Smooth muscle cell (in vitro differentiated cells): ENCODE data around the gene SORCS2. TPM values are rescaled to one million over a fixed set of nuclear protein-coding genes. Genes with fewer than 3 reads are reported as not detected.

Experiments used
- DNase-seq: peaks from one replicate; lab custom pipeline; 2025; ENCODE audit not compliant: unreplicated experiment; lab: John Stamatoyannopoulos, UW
- H2AFZ ChIP-seq: fragments of 200-600 bp; sonication (generic); 2 replicates; pipeline ENCODE4 v1.6.0; 2016; ENCODE audit warnings: antibody characterized with exemption, low read depth, mild to moderate bottlenecking
- H3F3A ChIP-seq: fragments of 200-600 bp; sonication (generic); 2 replicates; pipeline ENCODE4 v1.6.0; 2017; ENCODE audit warnings: antibody characterized with exemption, low read depth
- H3K27ac ChIP-seq: fragments of 200-600 bp; sonication (generic); 2 replicates; pipeline ENCODE4 v1.5.1; 2016; ENCODE audit warnings: low read depth, mild to moderate bottlenecking
- H3K27me3 ChIP-seq: fragments of 200-600 bp; sonication (generic); 2 replicates; pipeline ENCODE4 v1.6.1; 2016; ENCODE audit warnings: low read depth, mild to moderate bottlenecking
- H3K36me3 ChIP-seq: fragments of 200-600 bp; sonication (generic); 2 replicates; pipeline ENCODE4 v1.5.1; 2016; ENCODE audit warnings: low read depth
- H3K4me1 ChIP-seq: fragments of 200-600 bp; sonication (generic); 2 replicates; pipeline ENCODE4 v1.5.1; 2016; ENCODE audit warnings: low read depth
- H3K4me2 ChIP-seq: fragments of 200-600 bp; sonication (generic); 2 replicates; pipeline ENCODE4 v1.6.0; 2016; ENCODE audit warnings: mild to moderate bottlenecking
- H3K4me3 ChIP-seq: fragments of 200-600 bp; sonication (generic); 2 replicates; pipeline ENCODE4 v1.5.1; 2016; ENCODE audit warnings: mild to moderate bottlenecking
- H3K79me2 ChIP-seq: fragments of 200-600 bp; sonication (generic); 2 replicates; pipeline ENCODE4 v1.6.0; 2016; ENCODE audit warnings: low read depth, mild to moderate bottlenecking
- H3K9ac ChIP-seq: fragments of 200-600 bp; sonication (generic); 2 replicates; pipeline ENCODE4 v1.6.0; 2016; ENCODE audit warnings: low read depth
- H3K9me3 ChIP-seq: fragments of 200-600 bp; sonication (generic); replicated peaks from 2 replicates; pipeline ENCODE4 v1.5.1; 2016; ENCODE audit warnings: low read depth
- H4K20me1 ChIP-seq: fragments of 200-600 bp; sonication (generic); 2 replicates; pipeline ENCODE4 v1.6.0; 2016; ENCODE audit warnings: low read depth
- WGBS: methylation state at CpG from one replicate; pipeline ENCODE4 v1.1.7; 2016; ENCODE audit warnings: low lambda C conversion rate; 5-methylcytosine and 5-hydroxymethylcytosine counted together
- polyA plus RNA-seq: library from polyadenylated mRNA; unstranded; fragments of >200 nt; fragmentation: Nextera tagmentation; extraction: Ambion mirVana; gene quantifications from 2 replicates; pipeline ENCODE4 v1.2.1, GENCODE V29; 2016
- total RNA-seq: library from RNA; depleted of rRNA; stranded (reverse); fragments of >200 nt; gene quantifications from 2 replicates; pipeline ENCODE4 v1.2.3, GENCODE V29; 2014
- TF ChIP-seq, protein P1 (sequence below): fragments of 200-600 bp; sonication (generic); IDR thresholded peaks from 2 replicates; pipeline ENCODE4 v1.5.1; 2017; ENCODE audit warnings: borderline replicate concordance, mild to moderate bottlenecking, antibody characterized with exemption; ENCODE audit not compliant: insufficient read depth, poor library complexity, severe bottlenecking

Gene SORCS2
- total and polyA plus RNA-seq, 2 experiments from 2014 or later: 5.2 to 9.3 TPM

GRCh38 chr4:7607156-7607910 is 415.0 kb downstream of the SORCS2 start:
- TF ChIP-seq, protein P1, sequence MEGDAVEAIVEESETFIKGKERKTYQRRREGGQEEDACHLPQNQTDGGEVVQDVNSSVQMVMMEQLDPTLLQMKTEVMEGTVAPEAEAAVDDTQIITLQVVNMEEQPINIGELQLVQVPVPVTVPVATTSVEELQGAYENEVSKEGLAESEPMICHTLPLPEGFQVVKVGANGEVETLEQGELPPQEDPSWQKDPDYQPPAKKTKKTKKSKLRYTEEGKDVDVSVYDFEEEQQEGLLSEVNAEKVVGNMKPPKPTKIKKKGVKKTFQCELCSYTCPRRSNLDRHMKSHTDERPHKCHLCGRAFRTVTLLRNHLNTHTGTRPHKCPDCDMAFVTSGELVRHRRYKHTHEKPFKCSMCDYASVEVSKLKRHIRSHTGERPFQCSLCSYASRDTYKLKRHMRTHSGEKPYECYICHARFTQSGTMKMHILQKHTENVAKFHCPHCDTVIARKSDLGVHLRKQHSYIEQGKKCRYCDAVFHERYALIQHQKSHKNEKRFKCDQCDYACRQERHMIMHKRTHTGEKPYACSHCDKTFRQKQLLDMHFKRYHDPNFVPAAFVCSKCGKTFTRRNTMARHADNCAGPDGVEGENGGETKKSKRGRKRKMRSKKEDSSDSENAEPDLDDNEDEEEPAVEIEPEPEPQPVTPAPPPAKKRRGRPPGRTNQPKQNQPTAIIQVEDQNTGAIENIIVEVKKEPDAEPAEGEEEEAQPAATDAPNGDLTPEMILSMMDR: no peak
- no peak overlapping the region for H3K27ac ChIP-seq

GRCh38 chr4:7608046-7608445 is 415.7 kb downstream of the SORCS2 start:
- DNase-seq: no peak
- Histone ChIP-seq H3K4me2 (no peak overlapping the region), H3K79me2 (no peaks in the 10 kb centered on the region), H3K4me1 (no peaks in the 10 kb centered on the region), H3K36me3 (no peaks in the 10 kb centered on the region), H2AFZ (no peak overlapping the region), H3K4me3 (no peak overlapping the region), H3K27me3 (no peaks in the 10 kb centered on the region), H3K27ac (no peak overlapping the region), H4K20me1 (no peaks in the 10 kb centered on the region), H3K9ac (no peak overlapping the region), H3F3A (no peaks in the 10 kb centered on the region), H3K9me3 (no peaks in the 10 kb centered on the region)
- TF ChIP-seq, protein P1: no peak
- WGBS: 95% methylated on average over 7 of the region's 7 CpGs

More at GRCh38 chr4:7607156-7607910, 415.0 kb downstream of the SORCS2 start:
- 93% methylated on average over 14 of the region's 14 CpGs for WGBS
- Histone ChIP-seq H3K9me3 (no peaks in the 10 kb centered on the region), H4K20me1 (no peaks in the 10 kb centered on the region), H3K27me3 (no peaks in the 10 kb centered on the region), H3K36me3 (no peaks in the 10 kb centered on the region), H3K4me3 (no peak overlapping the region), H3K9ac (no peak overlapping the region), H2AFZ (no peak overlapping the region), H3K79me2 (no peaks in the 10 kb centered on the region), H3F3A (no peaks in the 10 kb centered on the region), H3K4me2 (no peak overlapping the region), H3K4me1 (no peaks in the 10 kb centered on the region)
- no peak for DNase-seq

DNA sequence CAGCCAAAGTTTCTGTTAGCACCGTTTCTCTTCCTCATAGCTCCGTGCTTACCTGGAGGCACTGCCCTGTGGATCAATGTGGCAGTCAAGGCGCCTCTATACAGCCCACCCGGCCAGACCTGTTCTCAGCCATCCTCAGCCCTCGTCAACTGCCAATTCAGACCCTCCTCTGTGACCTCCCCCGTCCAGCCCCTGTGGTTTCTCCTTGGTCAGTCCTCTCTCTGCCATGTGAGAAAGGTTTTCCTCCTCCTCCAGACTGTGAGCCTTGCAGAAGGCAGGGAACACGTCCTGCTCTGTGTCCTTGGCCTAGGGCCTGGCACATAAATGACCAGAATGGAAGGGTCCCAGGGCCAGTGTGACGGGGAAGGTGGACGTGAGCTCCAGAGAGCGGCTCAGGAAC is 417.0 kb downstream of the SORCS2 start:
- H3K27me3 ChIP-seq: no peaks in the 10 kb centered on the region
- H4K20me1 ChIP-seq: no peaks in the 10 kb centered on the region
- WGBS: 83% methylated on average over 10 of the region's 10 CpGs
- TF ChIP-seq, protein P1: no peak
- no peak overlapping the region for H3K27ac ChIP-seq
- no peaks in the 10 kb centered on the region for H3K36me3 ChIP-seq
- DNase-seq: no peak
- no peak overlapping the region for H3K4me2 ChIP-seq
- no peaks in the 10 kb centered on the region for H3K79me2 ChIP-seq
- H2AFZ ChIP-seq: no peak overlapping the region
- H3K4me1 ChIP-seq: no peaks in the 10 kb centered on the region
- no peak overlapping the region for H3K9ac ChIP-seq
- H3K4me3 ChIP-seq: no peak overlapping the region
- H3K9me3 ChIP-seq: no peaks in the 10 kb centered on the region
- no peaks in the 10 kb centered on the region for H3F3A ChIP-seq
